HepG2 (cell line): ENCODE data around the gene MEF2B. TPM values are rescaled to one million over a fixed set of nuclear protein-coding genes. Genes with fewer than 3 reads are reported as not detected.

ENCODE experiments used
- CENPBD1 ChIP-seq: sonication (generic); formaldehyde crosslinking; IDR thresholded peaks from 2 replicates; pipeline ENCODE4 v1.8.0; 2022; ENCODE audit warnings: missing genetic modification reagents, low read depth, mild to moderate bottlenecking, borderline replicate concordance
- ELF3 ChIP-seq: IDR thresholded peaks from 2 replicates; pipeline ENCODE4 v1.6.1; 2016; ENCODE audit warnings: missing genetic modification reagents, missing compliant biosample characterization
- ERF ChIP-seq: IDR thresholded peaks from 2 replicates; pipeline ENCODE4 v1.6.1; 2018; ENCODE audit warnings: missing biosample characterization, missing genetic modification reagents
- GABPA ChIP-seq, 2 experiments: IDR thresholded peaks; 2 replicates each; pipeline ENCODE4 v1.6.1; 2011 to 2016; ENCODE audit warnings: low read depth in 2 of 2, low read length in 1 of 2, missing biosample characterization in 1 of 2, missing genetic modification characterization in 1 of 2
- MAX ChIP-seq: IDR thresholded peaks from 2 replicates; pipeline ENCODE4 v1.6.1; 2012; ENCODE audit warnings: inconsistent platforms
- NRL ChIP-seq: sonication (generic); formaldehyde crosslinking; IDR thresholded peaks from 2 replicates; pipeline ENCODE4 v1.5.0; 2020; ENCODE audit warnings: missing genetic modification reagents, mild to moderate bottlenecking, moderate library complexity, borderline replicate concordance
- SAFB2 ChIP-seq: sonication (generic); formaldehyde crosslinking; IDR thresholded peaks from 2 replicates; pipeline ENCODE4 v1.5.1; 2020; ENCODE audit warnings: missing genetic modification reagents, low read depth, mild to moderate bottlenecking, borderline replicate concordance
- SP5 ChIP-seq: IDR thresholded peaks from 2 replicates; pipeline ENCODE4 v1.6.1; 2016; ENCODE audit warnings: low read depth, borderline replicate concordance
- USF2 ChIP-seq, 2 experiments: sonication (generic) in 1 of 2; formaldehyde crosslinking in 1 of 2; IDR thresholded peaks; 2 replicates each; pipeline versions ENCODE4 v1.5.1 to v1.6.1; 2011 to 2020; ENCODE audit warnings: borderline replicate concordance in 1 of 2, low read depth in 1 of 2, low read length in 1 of 2, mild to moderate bottlenecking in 1 of 2, missing genetic modification reagents in 1 of 2, moderate library complexity in 1 of 2
- ZNF121 ChIP-seq: sonication (generic); formaldehyde crosslinking; IDR thresholded peaks from 2 replicates; pipeline ENCODE4 v1.5.0; 2020; ENCODE audit warnings: mild to moderate bottlenecking, missing genetic modification reagents
- ZNF256 ChIP-seq: sonication (generic); formaldehyde crosslinking; conservative IDR thresholded peaks from 2 replicates; pipeline ENCODE4 v1.4.0; 2020; ENCODE audit warnings: missing genetic modification reagents
- ZNF281 ChIP-seq: sonication (generic); formaldehyde crosslinking; IDR thresholded peaks from 2 replicates; pipeline ENCODE4 v1.4.0; 2020; ENCODE audit warnings: missing genetic modification reagents, borderline replicate concordance
- ZNF674 ChIP-seq: sonication (generic); formaldehyde crosslinking; IDR thresholded peaks from 2 replicates; pipeline ENCODE4 v1.5.0; 2020; ENCODE audit warnings: low read depth, mild to moderate bottlenecking, missing genetic modification reagents
- ZNF687 ChIP-seq: sonication (generic); formaldehyde crosslinking; IDR thresholded peaks from 2 replicates; pipeline ENCODE4 v1.5.1; 2020; ENCODE audit warnings: mild to moderate bottlenecking, missing genetic modification reagents, moderate library complexity
- ZNF720 ChIP-seq: sonication (generic); formaldehyde crosslinking; IDR thresholded peaks from 2 replicates; pipeline ENCODE4 v1.4.0; 2020; ENCODE audit warnings: missing genetic modification reagents
- ZSCAN29 ChIP-seq: sonication (generic); formaldehyde crosslinking; conservative IDR thresholded peaks from 2 replicates; pipeline ENCODE4 v1.4.0; 2020; ENCODE audit warnings: mild to moderate bottlenecking, missing genetic modification reagents
- ZSCAN30 ChIP-seq: sonication (generic); formaldehyde crosslinking; IDR thresholded peaks from 2 replicates; pipeline ENCODE4 v1.5.0; 2020; ENCODE audit warnings: mild to moderate bottlenecking, missing genetic modification reagents
- polyA plus RNA-seq, 8 experiments: library from polyadenylated mRNA; depleted of rRNA in 3 of 8; stranded (reverse) in 7 of 8; unstranded in 1 of 8; fragments of >200 nt; fragmentation: Illumina TruSeq in 4 of 8; extraction: Trizol in 4 of 8; gene quantifications; 2 replicates each; pipeline versions ENCODE4 v1.2.1 to v1.2.3, GENCODE V29; 2011 to 2016; ENCODE audit warnings: low read depth in 4 of 8, missing spikeins in 1 of 8, mixed read lengths in 1 of 8; ENCODE audit not compliant: insufficient read depth in 1 of 8
- total RNA-seq, 5 experiments: library from RNA; depleted of rRNA; stranded (reverse); fragments of >200 nt; fragmentation: Illumina TruSeq; extraction: Trizol; gene quantifications; 2 replicates each; pipeline ENCODE4 v1.2.3, GENCODE V29; 2016; ENCODE audit warnings: low read depth in 1 of 5

MEF2B gene
- total and polyA plus RNA-seq, 2 of the 13 experiments (the other 11 are each of a cell fraction or from before 2014, with no cell fraction given) = 1.2 to 1.7 TPM

- no peak for TF ChIP-seq ZNF674 (CRISPR knock-in tag)
- no peak for TF ChIP-seq ZNF256 (CRISPR knock-in tag)
- TF ChIP-seq ZNF121 = no peak
- TF ChIP-seq SAFB2 = 0 out of 2 replicates have a peak, but pooled peaks have one; percentile 29
- TF ChIP-seq SP5 = peak; percentile 36; the same call in 1 of the 2 replicates
- TF ChIP-seq ZNF720 (CRISPR knock-in tag) = no peak
- TF ChIP-seq NRL (CRISPR knock-in tag) = peak; percentile 39; the same call in 1 of the 2 replicates
- peak; percentile 60 for TF ChIP-seq MAX
- TF ChIP-seq ZNF687 = peak; percentile 78
- no peak for TF ChIP-seq USF2 (IDR thresholded peaks at IDR 0.05; ENCODE audit: low read depth, low read length)
- no peak for TF ChIP-seq USF2 (CRISPR knock-in tag; IDR thresholded peaks at IDR 0.05; ENCODE audit: borderline replicate concordance)
- no peak for TF ChIP-seq ELF3 (CRISPR knock-in tag)
- no peak for TF ChIP-seq CENPBD1 (CRISPR knock-in tag)
- TF ChIP-seq GABPA (IDR thresholded peaks at IDR 0.05; ENCODE audit: low read depth, low read length) = no peak
- TF ChIP-seq GABPA (CRISPR knock-in tag; IDR thresholded peaks at IDR 0.05; ENCODE audit: low read depth) = no peak; the same call in 1 of the 2 replicates
- TF ChIP-seq ZNF281 (CRISPR knock-in tag) = no peak
- TF ChIP-seq ERF = peak; percentile 36; the same call in 1 of the 2 replicates
- TF ChIP-seq ZSCAN29 (CRISPR knock-in tag) = no peak
- TF ChIP-seq ZSCAN30 (CRISPR knock-in tag) = no peak
Measured at GRCh38 chr19:19105365-19106055, 64.6 kb downstream of the MEF2B start (continued).
